Adipocyte (in vitro differentiated cells): ENCODE measurements around the gene KCNMA1.

ENCODE experiments used
- DNase-seq: peaks from one replicate; pipeline ENCODE4 v3.0.0-alpha.2; 2015; ENCODE audit warnings: low read depth
- H3K27me3 ChIP-seq: replicated peaks from 2 replicates; pipeline ENCODE4 v1.7.0; 2013; ENCODE audit warnings: mild to moderate bottlenecking, low read length, moderate library complexity; ENCODE audit not compliant: control insufficient read depth, insufficient read depth
- H3K36me3 ChIP-seq: 2 replicates; pipeline ENCODE4 v1.7.0; 2013; ENCODE audit warnings: low read length, mild to moderate bottlenecking, moderate library complexity; ENCODE audit not compliant: control insufficient read depth, insufficient read depth, severe bottlenecking
- H3K4me1 ChIP-seq: 2 replicates; pipeline ENCODE4 v1.7.0; 2013; ENCODE audit warnings: mild to moderate bottlenecking, low read length, moderate library complexity; ENCODE audit not compliant: control insufficient read depth, insufficient read depth
- H3K4me3 ChIP-seq: 2 replicates; pipeline ENCODE4 v1.7.0; 2013; ENCODE audit warnings: mild to moderate bottlenecking, low read length, moderate library complexity
- H3K9ac ChIP-seq: 2 replicates; pipeline ENCODE4 v1.7.0; 2013; ENCODE audit warnings: mild to moderate bottlenecking, low read length, moderate library complexity
- H3K9me3 ChIP-seq: 2 replicates; pipeline ENCODE4 v1.7.0; 2013; ENCODE audit warnings: mild to moderate bottlenecking, low read length, moderate library complexity; ENCODE audit not compliant: control insufficient read depth

Gene KCNMA1

GRCh38 chr10:77550378-77550777 lies 87.2 kb downstream of the KCNMA1 start:
- Histone ChIP-seq H3K4me3 (no peak overlapping the region), H3K27me3 (no peaks in the 10 kb centered on the region), H3K9ac (no peak overlapping the region), H3K4me1 (peaks cover 8% of the 10 kb centered on the region), H3K9me3 (no peaks in the 10 kb centered on the region), H3K36me3 (no peaks in the 10 kb centered on the region)
- no peak for DNase-seq

DNA sequence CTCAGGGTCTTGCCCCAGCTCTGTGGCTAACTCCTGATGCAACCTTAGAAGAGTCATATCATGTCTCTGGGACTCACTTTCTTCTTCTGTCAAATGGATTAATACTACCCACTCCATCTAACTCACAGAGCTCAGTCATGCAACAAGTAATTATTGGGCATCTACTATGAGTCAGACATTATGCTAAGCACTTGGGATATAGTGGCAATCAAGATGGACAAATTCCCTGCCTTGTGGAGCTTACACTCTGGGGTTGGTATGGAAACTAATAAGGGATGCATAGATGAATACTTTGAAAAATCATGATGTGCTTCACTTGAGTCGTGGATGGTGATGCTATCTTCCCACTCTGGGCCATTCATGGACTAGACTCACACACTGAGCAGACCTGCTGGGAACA lies 88.9 kb downstream of the KCNMA1 start:
- no peaks in the 10 kb centered on the region for H3K4me1 ChIP-seq
- H3K9me3 ChIP-seq: no peaks in the 10 kb centered on the region
- H3K27me3 ChIP-seq: no peaks in the 10 kb centered on the region
- no peak overlapping the region for H3K9ac ChIP-seq
- H3K4me3 ChIP-seq: no peak overlapping the region
- no peaks in the 10 kb centered on the region for H3K36me3 ChIP-seq
- DNase-seq: no peak

DNA sequence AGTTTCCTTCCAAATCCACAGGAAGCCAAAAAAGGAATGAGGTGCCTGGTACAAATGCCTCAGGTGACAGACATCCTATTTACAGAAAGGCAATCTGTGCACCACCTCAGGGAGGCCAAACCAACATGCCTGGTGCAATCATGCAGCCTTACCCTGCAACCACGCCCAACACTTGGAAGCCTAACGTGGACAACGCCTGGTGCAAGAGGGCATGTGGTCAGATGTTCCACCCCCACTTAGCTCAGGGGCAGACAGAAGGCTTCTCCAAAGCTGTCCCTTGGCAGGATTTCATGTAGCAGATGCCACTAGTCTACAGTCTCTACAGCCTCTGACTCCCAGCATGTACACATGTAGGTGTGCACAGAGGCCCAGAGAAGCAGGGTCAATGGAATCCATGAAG lies 89.5 kb downstream of the KCNMA1 start:
- no peaks in the 10 kb centered on the region for H3K4me1 ChIP-seq

GRCh38 chr10:77547307-77548050 lies 90.1 kb downstream of the KCNMA1 start:
- Histone ChIP-seq H3K27me3 (no peaks in the 10 kb centered on the region), H3K9ac (no peak overlapping the region), H3K4me1 (no peaks in the 10 kb centered on the region), H3K36me3 (no peaks in the 10 kb centered on the region), H3K4me3 (no peak overlapping the region), H3K9me3 (no peaks in the 10 kb centered on the region)
- DNase-seq: no peak

More for the DNA sequence above, 89.5 kb downstream of the KCNMA1 start:
- Histone ChIP-seq H3K9me3 (no peaks in the 10 kb centered on the region), H3K9ac (no peak overlapping the region), H3K36me3 (no peaks in the 10 kb centered on the region), H3K4me3 (no peak overlapping the region), H3K27me3 (no peaks in the 10 kb centered on the region)
- DNase-seq: no peak

GRCh38 chr10:77546042-77546441 lies 91.6 kb downstream of the KCNMA1 start:
- DNase-seq: no peak
- Histone ChIP-seq H3K4me3 (no peak overlapping the region), H3K4me1 (no peaks in the 10 kb centered on the region), H3K9ac (no peak overlapping the region), H3K36me3 (no peaks in the 10 kb centered on the region), H3K27me3 (no peaks in the 10 kb centered on the region), H3K9me3 (no peaks in the 10 kb centered on the region)

- Histone ChIP-seq H3K9ac (no peak overlapping the region), H3K4me3 (no peak overlapping the region), H3K36me3 (no peaks in the 10 kb centered on the region), H3K4me1 (no peaks in the 10 kb centered on the region), H3K27me3 (no peaks in the 10 kb centered on the region), H3K9me3 (no peaks in the 10 kb centered on the region)
- no peak for DNase-seq
Observed at GRCh38 chr10:77545585-77545984, 92.0 kb downstream of the KCNMA1 start.

DNA sequence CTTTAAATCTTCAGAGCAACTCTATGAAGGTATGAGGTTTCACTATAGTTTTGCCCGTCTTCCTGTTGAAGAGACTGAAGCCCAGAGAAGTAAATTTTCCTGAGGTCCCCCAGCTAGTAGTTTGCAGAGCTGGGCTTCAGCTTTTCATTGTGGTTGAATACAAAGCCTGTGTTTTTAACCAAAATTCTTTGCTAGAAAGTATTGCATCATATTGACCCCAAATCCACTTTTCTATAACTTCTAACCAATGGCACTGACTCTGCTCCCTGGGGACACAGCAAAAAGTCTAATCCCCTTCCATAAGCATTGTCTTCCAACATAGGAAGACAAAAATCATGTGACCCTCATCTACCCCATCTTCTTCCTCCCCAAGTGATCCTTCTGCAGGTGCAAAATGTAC lies 93.0 kb downstream of the KCNMA1 start:
- Histone ChIP-seq H3K4me3 (no peak overlapping the region), H3K36me3 (no peaks in the 10 kb centered on the region), H3K27me3 (no peaks in the 10 kb centered on the region), H3K4me1 (no peaks in the 10 kb centered on the region), H3K9ac (no peak overlapping the region), H3K9me3 (no peaks in the 10 kb centered on the region)
- DNase-seq: no peak

- Histone ChIP-seq H3K36me3 (no peaks in the 10 kb centered on the region), H3K4me1 (no peaks in the 10 kb centered on the region), H3K27me3 (no peaks in the 10 kb centered on the region), H3K9ac (no peak overlapping the region), H3K4me3 (no peak overlapping the region), H3K9me3 (no peaks in the 10 kb centered on the region)
- no peak for DNase-seq
Observed at GRCh38 chr10:77542710-77543259, 94.8 kb downstream of the KCNMA1 start.

- no peak overlapping the region for H3K9ac ChIP-seq
- H3K36me3 ChIP-seq: no peaks in the 10 kb centered on the region
- peaks cover 6% of the 10 kb centered on the region for H3K4me1 ChIP-seq
- no peak for DNase-seq
- H3K9me3 ChIP-seq: no peaks in the 10 kb centered on the region
- no peak overlapping the region for H3K4me3 ChIP-seq
- H3K27me3 ChIP-seq: no peaks in the 10 kb centered on the region
Observed at GRCh38 chr10:77541944-77542343, 95.7 kb downstream of the KCNMA1 start.

DNA sequence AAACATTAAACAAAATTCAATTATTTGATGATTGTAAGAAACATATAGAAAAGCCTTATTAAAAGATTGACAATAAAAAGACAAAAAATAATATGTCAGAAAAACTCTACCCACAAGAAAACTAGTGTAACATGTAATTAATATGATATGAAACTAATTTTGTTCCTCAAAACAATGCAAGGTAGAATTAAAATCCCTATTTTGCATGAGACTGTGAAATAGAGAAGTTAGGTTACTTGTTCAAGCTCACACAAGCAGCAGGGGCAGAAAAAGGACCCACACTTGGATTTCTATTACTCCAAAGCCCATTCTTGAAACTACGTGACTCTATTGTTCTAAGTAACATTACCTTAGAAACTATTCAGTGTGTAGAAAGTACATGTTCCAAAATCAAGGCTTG lies 96.4 kb downstream of the KCNMA1 start:
- H3K4me3 ChIP-seq: no peak overlapping the region
- H3K36me3 ChIP-seq: no peaks in the 10 kb centered on the region
- H3K27me3 ChIP-seq: no peaks in the 10 kb centered on the region
- DNase-seq: no peak
- no peaks in the 10 kb centered on the region for H3K9me3 ChIP-seq
- H3K4me1 ChIP-seq: peaks cover 6% of the 10 kb centered on the region
- no peak overlapping the region for H3K9ac ChIP-seq

- Histone ChIP-seq H3K4me1 (peaks cover 6% of the 10 kb centered on the region), H3K9ac (no peak overlapping the region), H3K36me3 (no peaks in the 10 kb centered on the region), H3K4me3 (no peak overlapping the region), H3K27me3 (no peaks in the 10 kb centered on the region), H3K9me3 (no peaks in the 10 kb centered on the region)
- DNase-seq: no peak
Observed at GRCh38 chr10:77539147-77539935, 98.3 kb downstream of the KCNMA1 start.
